Transverse colon (tissue), 4 donors: ENCODE data around the gene CELSR3. TPM values are rescaled to one million over a fixed set of nuclear protein-coding genes. Genes with fewer than 3 reads are reported as not detected.

Experiments used
- DNase-seq: peaks from one replicate; pipeline ENCODE4 v3.0.0-alpha.2; 2019
- H3K27ac ChIP-seq, 4 donors: fragments of 200-600 bp; sonication (generic); 2 replicates each; pipeline ENCODE4 v1.5.1; 2016 to 2018; ENCODE audit warnings: inconsistent platforms in 4 of 4
- H3K27me3 ChIP-seq: fragments of 200-600 bp; sonication (generic); 2 replicates; pipeline ENCODE4 v1.5.1; 2017; ENCODE audit warnings: inconsistent platforms
- H3K36me3 ChIP-seq, 4 donors: fragments of 200-600 bp; sonication (generic); 2 replicates each; pipeline ENCODE4 v1.5.1; 2017 to 2019; ENCODE audit warnings: inconsistent platforms in 4 of 4
- H3K4me1 ChIP-seq, 4 donors: fragments of 200-600 bp; sonication (generic); 2 replicates each; pipeline ENCODE4 v1.5.1; 2017 to 2020; ENCODE audit warnings: inconsistent platforms in 4 of 4
- H3K4me3 ChIP-seq, 4 donors: fragments of 200-600 bp; sonication (generic); 1 replicate in 1 of 4; 2 replicates in 3 of 4; pipeline versions ENCODE4 v1.5.1 to v1.6.1; 2017 to 2019; ENCODE audit warnings: inconsistent platforms in 4 of 4
- H3K9me3 ChIP-seq, 2 donors: fragments of 200-600 bp; sonication (generic); 2 replicates each; pipeline ENCODE4 v1.5.1; 2017 to 2019; ENCODE audit warnings: inconsistent platforms in 2 of 2
- CTCF ChIP-seq, 5 experiments: fragments of 200-600 bp in 3 of 5; fragments of 450-650 bp in 2 of 5; sonication (generic) in 3 of 5; IDR thresholded peaks; 1 replicate in 2 of 5; 2 replicates in 3 of 5; pipeline ENCODE4 v1.5.1; 2016 to 2017; ENCODE audit warnings: antibody characterized with exemption in 5 of 5, inconsistent platforms in 3 of 5, mild to moderate bottlenecking in 2 of 5, moderate library complexity in 1 of 5
- EP300 ChIP-seq: sonication (generic); formaldehyde crosslinking; IDR thresholded peaks from one replicate; pipeline ENCODE4 v1.6.1; 2017; ENCODE audit warnings: antibody characterized with exemption, low read depth
- POLR2A ChIP-seq: fragments of 450-650 bp; IDR thresholded peaks from one replicate; pipeline ENCODE4 v1.6.1; 2016; ENCODE audit warnings: antibody characterized with exemption, mild to moderate bottlenecking, moderate library complexity
- POLR2AphosphoS5 ChIP-seq, 3 donors: sonication (generic); formaldehyde crosslinking; IDR thresholded peaks; one replicate each; pipeline ENCODE4 v1.6.1; 2016; ENCODE audit warnings: antibody characterized with exemption in 3 of 3
- WGBS, 2 donors: methylation state at CpG; one replicate each; pipeline ENCODE4 v1.1.5; 2018; ENCODE audit warnings: low coverage in 1 of 2; 5-methylcytosine and 5-hydroxymethylcytosine counted together
- in situ Hi-C, 4 donors: fragments of 200-750 bp; cut with MboI; loops; one replicate each; pipeline versions ENCODE4 v1.15.0 to v1.15.1; 2017; ENCODE audit warnings: low sequenced_read_pairs in 3 of 4, low pct_ligation_motif_present in 1 of 4, low pct_unique_long_range_greater_than_20kb in 1 of 4
- intact Hi-C: fragments of 100-400 bp; cut with DNase I; formaldehyde crosslinking; loops from one replicate; pipeline ENCODE4 v1.15.1; 2023; ENCODE audit warnings: low total_unique reads
- total RNA-seq, 4 donors: library from RNA; depleted of rRNA; stranded (reverse); fragments of >200 nt; gene quantifications; one replicate each; pipeline ENCODE4 v1.1.0, GENCODE V29; 2016

CELSR3 gene
- total RNA-seq, 4 donors from 2014 or later, result 1.2 to 15.0 (median 3.9) TPM

GRCh38 chr3:48631516-48632448, 30.9 kb downstream of the CELSR3 start:
- Histone ChIP-seq H3K9me3 (no peaks in the 10 kb centered on the region), H3K4me3 (no peak overlapping the region), H3K4me1 (peaks cover 15 to 21% (median 19%) of the 10 kb centered on the region in 4 donors), H3K36me3 (peaks cover 0 to 8% (median 6%) of the 10 kb centered on the region in 4 donors), H3K27me3 (no peaks in the 10 kb centered on the region), H3K27ac (no peak overlapping the region)
- WGBS, 2 donors, result 90 to 94% methylated on average over 9 to 22 of the region's 22 CpGs
- TF ChIP-seq POLR2A (no peak), EP300 (no peak), CTCF (IDR thresholded peaks at IDR 0.05) (no peak), POLR2AphosphoS5 (IDR thresholded peaks at IDR 0.05) (no peak)
- in situ Hi-C loops (no loop called here), intact Hi-C loops (no loop called here)
- DNase-seq, result no peak

GRCh38 chr3:48630833-48631232, 31.9 kb downstream of the CELSR3 start:
- Histone ChIP-seq H3K9me3 (no peaks in the 10 kb centered on the region), H3K4me3 (no peak overlapping the region), H3K36me3 (peaks cover 0 to 14% (median 7%) of the 10 kb centered on the region in 4 donors), H3K27ac (no peak overlapping the region), H3K27me3 (no peaks in the 10 kb centered on the region), H3K4me1 (peaks cover 7 to 13% (median 10%) of the 10 kb centered on the region in 4 donors)
- DNase-seq, result no peak
- TF ChIP-seq CTCF (IDR thresholded peaks at IDR 0.05) (no peak), EP300 (no peak), POLR2AphosphoS5 (IDR thresholded peaks at IDR 0.05) (no peak), POLR2A (no peak)
- WGBS, 2 donors, result 90% methylated on average over 12 of the region's 12 CpGs; no CpG with 5 or more reads in 1 of the 2 donors
- intact Hi-C loops, result no loop called here
- in situ Hi-C loops, result no loop called here

GRCh38 chr3:48630407-48630806, 32.3 kb downstream of the CELSR3 start:
- in situ Hi-C loops, result no loop called here
- H3K36me3 ChIP-seq, result peaks cover 0 to 14% (median 9%) of the 10 kb centered on the region in 4 donors
- no peak for DNase-seq
- WGBS, 2 donors, result 95% methylated on average over 8 of the region's 8 CpGs; no CpG with 5 or more reads in 1 of the 2 donors
- H3K27ac ChIP-seq, result no peak overlapping the region
- intact Hi-C loops, result no loop called here
- H3K4me3 ChIP-seq, result no peak overlapping the region
- no peak for TF ChIP-seq EP300
- no peak for TF ChIP-seq POLR2A
- TF ChIP-seq POLR2AphosphoS5 (IDR thresholded peaks at IDR 0.05), result no peak
- no peak for TF ChIP-seq CTCF (IDR thresholded peaks at IDR 0.05)
- H3K27me3 ChIP-seq, result no peaks in the 10 kb centered on the region
- H3K4me1 ChIP-seq, result peaks cover 7 to 12% (median 10%) of the 10 kb centered on the region in 4 donors
- no peaks in the 10 kb centered on the region for H3K9me3 ChIP-seq

- 98% methylated on average over 12 of the region's 12 CpGs; no CpG with 5 or more reads in 1 of the 2 donors for WGBS, 2 donors
- H3K9me3 ChIP-seq, result no peaks in the 10 kb centered on the region
- peaks cover 7 to 12% (median 10%) of the 10 kb centered on the region in 4 donors for H3K4me1 ChIP-seq
- peaks cover 0 to 14% (median 9%) of the 10 kb centered on the region in 4 donors for H3K36me3 ChIP-seq
- H3K27ac ChIP-seq, result no peak overlapping the region
- H3K27me3 ChIP-seq, result no peaks in the 10 kb centered on the region
- intact Hi-C loops (no loop called here), in situ Hi-C loops (no loop called here)
- DNase-seq, result no peak
- TF ChIP-seq CTCF (IDR thresholded peaks at IDR 0.05) (no peak), POLR2A (no peak), POLR2AphosphoS5 (IDR thresholded peaks at IDR 0.05) (no peak), EP300 (no peak)
- H3K4me3 ChIP-seq, result no peak overlapping the region
Measured at GRCh38 chr3:48629894-48630293, 32.8 kb downstream of the CELSR3 start.
